Liver (tissue), 9 donors: ENCODE measurements around the gene MYO3B. TPM values are rescaled to one million over a fixed set of nuclear protein-coding genes. Genes with fewer than 3 reads are reported as not detected.

Source experiments
- DNase-seq: peaks from one replicate; pipeline ENCODE4 v3.0.0-alpha.2; 2017; ENCODE audit warnings: low spot score
- H3K27ac ChIP-seq, 2 donors: one replicate each; pipeline ENCODE4 v1.7.0; 2013; ENCODE audit warnings: inconsistent platforms in 2 of 2, low read length in 2 of 2, control low read depth in 1 of 2, low read depth in 1 of 2, mild to moderate bottlenecking in 1 of 2
- H3K27me3 ChIP-seq, 4 donors: one replicate each; pipeline versions ENCODE4 v1.6.1 to v1.7.0; 2013; ENCODE audit warnings: low read length in 3 of 4, inconsistent platforms in 1 of 4, mild to moderate bottlenecking in 1 of 4, moderate library complexity in 1 of 4; ENCODE audit not compliant: control insufficient read depth in 4 of 4, insufficient read depth in 4 of 4
- H3K36me3 ChIP-seq, 4 donors: one replicate each; pipeline versions ENCODE4 v1.6.1 to v1.7.0; 2013; ENCODE audit warnings: low read length in 3 of 4, mild to moderate bottlenecking in 3 of 4, low read depth in 1 of 4, moderate library complexity in 1 of 4; ENCODE audit not compliant: control insufficient read depth in 4 of 4, insufficient read depth in 3 of 4
- H3K4me1 ChIP-seq, 4 donors: one replicate each; pipeline versions ENCODE4 v1.6.1 to v1.7.0; 2013; ENCODE audit warnings: low read length in 3 of 4, mild to moderate bottlenecking in 3 of 4, moderate library complexity in 1 of 4; ENCODE audit not compliant: control insufficient read depth in 4 of 4, insufficient read depth in 4 of 4
- H3K4me3 ChIP-seq, 3 donors: one replicate each; pipeline versions ENCODE4 v1.6.1 to v1.7.0; 2013; ENCODE audit warnings: low read length in 3 of 3, control low read depth in 1 of 3, low read depth in 1 of 3, mild to moderate bottlenecking in 1 of 3
- H3K9ac ChIP-seq, 2 donors: one replicate each; pipeline ENCODE4 v1.7.0; 2013; ENCODE audit warnings: low read length in 2 of 2, mild to moderate bottlenecking in 2 of 2, moderate library complexity in 2 of 2, control low read depth in 1 of 2, low read depth in 1 of 2
- H3K9me3 ChIP-seq, 4 donors: one replicate each; pipeline versions ENCODE4 v1.6.1 to v1.7.0; 2013; ENCODE audit warnings: low read length in 3 of 4; ENCODE audit not compliant: control insufficient read depth in 4 of 4
- ATF3 ChIP-seq: IDR thresholded peaks from 2 replicates; pipeline ENCODE4 v1.6.1; 2016; ENCODE audit warnings: antibody characterized with exemption
- CTCF ChIP-seq: fragments of 150-350 bp; IDR thresholded peaks from 2 replicates; pipeline ENCODE4 v1.5.1; 2017; ENCODE audit warnings: improper control_type of control experiment, low read depth, low read length; ENCODE audit not compliant: missing input control
- EGR1 ChIP-seq, 2 donors: IDR thresholded peaks; 2 replicates each; pipeline ENCODE4 v1.6.1; 2016 to 2018; ENCODE audit warnings: antibody characterized with exemption in 2 of 2, low read depth in 2 of 2
- FOXA1 ChIP-seq: IDR thresholded peaks from 2 replicates; pipeline ENCODE4 v1.6.1; 2016; ENCODE audit warnings: antibody characterized with exemption
- FOXA2 ChIP-seq: IDR thresholded peaks from 2 replicates; pipeline ENCODE4 v1.6.1; 2016; ENCODE audit warnings: antibody characterized with exemption
- GABPA ChIP-seq, 2 donors: IDR thresholded peaks in 1 of 2; conservative IDR thresholded peaks in 1 of 2; 2 replicates each; pipeline ENCODE4 v1.6.1; 2016; ENCODE audit warnings: antibody characterized with exemption in 2 of 2, mild to moderate bottlenecking in 1 of 2, moderate library complexity in 1 of 2
- HNF4A ChIP-seq, 2 donors: conservative IDR thresholded peaks; 2 replicates each; pipeline ENCODE4 v1.6.1; 2016; ENCODE audit warnings: antibody characterized with exemption in 2 of 2, mild to moderate bottlenecking in 2 of 2
- HNF4G ChIP-seq: IDR thresholded peaks from 2 replicates; pipeline ENCODE4 v1.6.1; 2016; ENCODE audit warnings: antibody characterized with exemption
- JUND ChIP-seq, 2 donors: IDR thresholded peaks; 2 replicates each; pipeline ENCODE4 v1.6.1; 2016; ENCODE audit warnings: antibody characterized with exemption in 2 of 2
- MAX ChIP-seq: IDR thresholded peaks from 2 replicates; pipeline ENCODE4 v1.6.1; 2016; ENCODE audit warnings: antibody characterized with exemption
- NR2F2 ChIP-seq: IDR thresholded peaks from 2 replicates; pipeline ENCODE4 v1.6.1; 2016; ENCODE audit warnings: antibody characterized with exemption
- RAD21 ChIP-seq, 2 donors: IDR thresholded peaks; 2 replicates each; pipeline ENCODE4 v1.6.1; 2016; ENCODE audit warnings: antibody characterized with exemption in 2 of 2, mild to moderate bottlenecking in 2 of 2
- REST ChIP-seq: IDR thresholded peaks from 2 replicates; pipeline ENCODE4 v1.6.1; 2016; ENCODE audit warnings: antibody characterized with exemption, mild to moderate bottlenecking
- RXRA ChIP-seq, 2 donors: IDR thresholded peaks; 2 replicates each; pipeline ENCODE4 v1.6.1; 2017 to 2018; ENCODE audit warnings: antibody characterized with exemption in 2 of 2, mild to moderate bottlenecking in 1 of 2
- SP1 ChIP-seq: IDR thresholded peaks from 2 replicates; pipeline ENCODE4 v1.6.1; 2018; ENCODE audit warnings: antibody characterized with exemption, mild to moderate bottlenecking
- TAF1 ChIP-seq: conservative IDR thresholded peaks from 2 replicates; pipeline ENCODE4 v1.6.1; 2016; ENCODE audit warnings: antibody characterized with exemption, mild to moderate bottlenecking
- YY1 ChIP-seq: IDR thresholded peaks from 2 replicates; pipeline ENCODE4 v1.6.1; 2016; ENCODE audit warnings: antibody characterized with exemption, mild to moderate bottlenecking
- ZBTB33 ChIP-seq: IDR thresholded peaks from 2 replicates; pipeline ENCODE4 v1.6.1; 2016; ENCODE audit warnings: antibody characterized with exemption
- WGBS: extraction: QIAGEN DNeasy Blood & Tissue Kit; methylation state at CpG from one replicate; pipeline ENCODE4 v1.1.7; 2013; 5-methylcytosine and 5-hydroxymethylcytosine counted together
- polyA plus RNA-seq, 2 donors: library from polyadenylated mRNA; stranded (reverse) in 1 of 2; unstranded in 1 of 2; fragments of 200-250 nt in 1 of 2; fragments of >200 nt in 1 of 2; fragmentation: Nextera tagmentation in 1 of 2; extraction: Ambion mirVana in 1 of 2; gene quantifications; one replicate each; pipeline versions ENCODE4 v1.2.1 to v1.2.3, GENCODE V29; 2013 to 2015
- total RNA-seq, 2 donors: library from RNA; depleted of rRNA; stranded (reverse); fragments of >200 nt; gene quantifications; one replicate each; pipeline ENCODE4 v1.2.3, GENCODE V29; 2014
- donor health status: healthy.
- donor health status: healthy.
- donor health status: healthy.
- donor health status: healthy.
- donor health status: healthy.

MYO3B gene
- total and polyA plus RNA-seq, 4 donors: under 0.01 to 0.05 TPM; not detected in 2

- Histone ChIP-seq H3K9me3 (no peaks in the 10 kb centered on the region), H3K9ac (no peak overlapping the region), H3K27ac (no peak overlapping the region), H3K36me3 (no peaks in the 10 kb centered on the region), H3K4me1 (peaks cover 0 to 5% (median 2%) of the 10 kb centered on the region in 4 donors), H3K27me3 (no peaks in the 10 kb centered on the region), H3K4me3 (no peak overlapping the region)
- TF ChIP-seq JUND (IDR thresholded peaks at IDR 0.05) (no peak), FOXA2 (no peak), FOXA1 (no peak), HNF4G (no peak), ATF3 (no peak)
- DNase-seq: no peak
- 91% methylated on average over 2 of the region's 2 CpGs for WGBS
Observed at GRCh38 chr2:170428868-170429267, 250.9 kb downstream of the MYO3B start.

GRCh38 chr2:170432823-170433222 lies 254.9 kb downstream of the MYO3B start:
- Histone ChIP-seq H3K9me3 (no peaks in the 10 kb centered on the region), H3K4me3 (no peak overlapping the region), H3K9ac (no peak overlapping the region), H3K36me3 (no peaks in the 10 kb centered on the region), H3K27ac (no peak overlapping the region), H3K4me1 (no peaks in the 10 kb centered on the region), H3K27me3 (no peaks in the 10 kb centered on the region)
- WGBS: 95% methylated on average over 4 of the region's 4 CpGs
- TF ChIP-seq EGR1 (IDR thresholded peaks at IDR 0.05; ENCODE audit: low read depth in 2 of 2): no peak
- TF ChIP-seq RXRA (IDR thresholded peaks at IDR 0.05): no peak
- TF ChIP-seq CTCF: no peak
- TF ChIP-seq FOXA1: no peak
- no peak for TF ChIP-seq REST
- no peak for TF ChIP-seq FOXA2
- TF ChIP-seq GABPA (IDR thresholded peaks at IDR 0.05 in 1 of 2, conservative IDR thresholded peaks at IDR 0.05 in 1 of 2): no peak
- TF ChIP-seq HNF4A (conservative IDR thresholded peaks at IDR 0.05): no peak
- TF ChIP-seq RAD21 (IDR thresholded peaks at IDR 0.05): no peak
- TF ChIP-seq SP1: no peak
- TF ChIP-seq NR2F2: no peak
- TF ChIP-seq TAF1: no peak
- no peak for TF ChIP-seq JUND (IDR thresholded peaks at IDR 0.05)
- TF ChIP-seq ATF3: no peak
- TF ChIP-seq MAX: no peak
- TF ChIP-seq ZBTB33: no peak
- no peak for TF ChIP-seq HNF4G
- no peak for TF ChIP-seq YY1
- DNase-seq: no peak
